CD14-positive monocyte (primary cell): ENCODE measurements around the gene CELF4. TPM values are rescaled to one million over a fixed set of nuclear protein-coding genes. Genes with fewer than 3 reads are reported as not detected.

ENCODE experiments used
- DNase-seq, 3 donors: peaks; one replicate each; pipeline ENCODE4 v3.0.0-alpha.2; 2011 to 2022
- H2AFZ ChIP-seq: 2 replicates; pipeline ENCODE4 v1.6.0; 2012; ENCODE audit warnings: mild to moderate bottlenecking, low read depth, low read length, inconsistent platforms; ENCODE audit not compliant: insufficient read depth, poor library complexity, severe bottlenecking
- H3K27ac ChIP-seq, 2 donors: 1 replicate in 1 of 2; 2 replicates in 1 of 2; pipeline ENCODE4 v1.5.1; 2012 to 2013; ENCODE audit warnings: low read length in 2 of 2, control low read depth in 1 of 2, inconsistent platforms in 1 of 2, low read depth in 1 of 2, mild to moderate bottlenecking in 1 of 2
- H3K27me3 ChIP-seq, 2 donors: one replicate each; pipeline versions ENCODE4 v1.6.0 to v1.6.1; 2011 to 2013; ENCODE audit warnings: low read length in 2 of 2; ENCODE audit not compliant: control insufficient read depth in 2 of 2, insufficient read depth in 2 of 2
- H3K36me3 ChIP-seq, 2 donors: replicated peaks in 1 of 2; 1 replicate in 1 of 2; 2 replicates in 1 of 2; pipeline versions ENCODE4 v1.5.1 to v1.6.1; 2012 to 2013; ENCODE audit warnings: low read length in 2 of 2, control low read depth in 1 of 2, inconsistent platforms in 1 of 2, mild to moderate bottlenecking in 1 of 2; ENCODE audit not compliant: insufficient read depth in 2 of 2, control insufficient read depth in 1 of 2
- H3K4me1 ChIP-seq, 2 donors: 1 replicate in 1 of 2; 2 replicates in 1 of 2; pipeline versions ENCODE4 v1.5.1 to v1.6.1; 2012 to 2013; ENCODE audit warnings: low read length in 2 of 2, control low read depth in 1 of 2, inconsistent platforms in 1 of 2, mild to moderate bottlenecking in 1 of 2, moderate library complexity in 1 of 2; ENCODE audit not compliant: insufficient read depth in 2 of 2, control insufficient read depth in 1 of 2
- H3K4me2 ChIP-seq: replicated peaks from 2 replicates; pipeline ENCODE3; 2012; ENCODE audit warnings: low read length, moderate library complexity, mild to moderate bottlenecking; ENCODE audit not compliant: poor library complexity, severe bottlenecking; ENCODE audit errors: extremely low read depth
- H3K4me3 ChIP-seq, 3 experiments: fragments of 200-600 bp in 1 of 3; sonication (generic) in 1 of 3; replicated peaks in 1 of 3; 1 replicate in 2 of 3; 2 replicates in 1 of 3; pipeline ENCODE4 v1.5.1; 2011 to 2013; ENCODE audit warnings: low read length in 3 of 3, mild to moderate bottlenecking in 3 of 3, control low read depth in 2 of 3, low read depth in 2 of 3, inconsistent platforms in 1 of 3, moderate library complexity in 1 of 3
- H3K79me2 ChIP-seq: 2 replicates; pipeline ENCODE4 v1.6.0; 2012; ENCODE audit warnings: mild to moderate bottlenecking, control low read depth, inconsistent platforms, low read length, moderate library complexity; ENCODE audit not compliant: insufficient read depth
- H3K9ac ChIP-seq: 2 replicates; pipeline ENCODE4 v1.6.0; 2017; ENCODE audit warnings: low read length, mild to moderate bottlenecking; ENCODE audit not compliant: insufficient read depth, poor library complexity, severe bottlenecking
- H3K9me3 ChIP-seq, 2 donors: replicated peaks in 1 of 2; 1 replicate in 1 of 2; 2 replicates in 1 of 2; pipeline versions ENCODE4 v1.5.1 to v1.6.1; 2012 to 2013; ENCODE audit warnings: low read length in 2 of 2, control low read depth in 1 of 2; ENCODE audit not compliant: control insufficient read depth in 1 of 2, insufficient read depth in 1 of 2
- H4K20me1 ChIP-seq: 2 replicates; pipeline ENCODE4 v1.6.0; 2012; ENCODE audit warnings: mild to moderate bottlenecking, low read length, control low read depth, moderate library complexity; ENCODE audit not compliant: insufficient read depth
- H3K27ac Mint-ChIP-seq, 7 donors: one replicate each; pipeline ENCODE4 v1.8.0; 2020; ENCODE audit warnings: mild to moderate bottlenecking in 7 of 7, mixed read lengths in 7 of 7, moderate library complexity in 6 of 7, inconsistent platforms in 2 of 7
- H3K27me3 Mint-ChIP-seq, 3 donors: one replicate each; pipeline ENCODE4 v1.8.0; 2021 to 2022; ENCODE audit warnings: low read depth in 3 of 3, mild to moderate bottlenecking in 3 of 3, mixed read lengths in 3 of 3, moderate library complexity in 3 of 3, inconsistent platforms in 1 of 3
- H3K36me3 Mint-ChIP-seq, 2 donors: one replicate each; pipeline ENCODE4 v1.8.0; 2020; ENCODE audit warnings: mixed read lengths in 2 of 2, inconsistent platforms in 1 of 2, mild to moderate bottlenecking in 1 of 2
- H3K4me1 Mint-ChIP-seq: one replicate; pipeline ENCODE4 v1.8.0; 2020; ENCODE audit warnings: mild to moderate bottlenecking, mixed read lengths
- H3K4me3 Mint-ChIP-seq, 2 donors: one replicate each; pipeline ENCODE4 v1.8.0; 2020; ENCODE audit warnings: mild to moderate bottlenecking in 2 of 2, mixed read lengths in 2 of 2, moderate library complexity in 1 of 2
- H3K9me3 Mint-ChIP-seq, 7 donors: one replicate each; pipeline ENCODE4 v1.8.0; 2020 to 2022; ENCODE audit warnings: mixed read lengths in 7 of 7, mild to moderate bottlenecking in 6 of 7, moderate library complexity in 6 of 7, inconsistent platforms in 2 of 7
- WGBS: methylation state at CpG from one replicate; pipeline ENCODE4 v1.1.5; 2013; ENCODE audit warnings: missing lambda C conversion rate; ENCODE audit not compliant: insufficient coverage; 5-methylcytosine and 5-hydroxymethylcytosine counted together
- intact Hi-C, 2 donors: fragments of 100-400 bp; cut with micrococcal nuclease; formaldehyde crosslinking; loops; one replicate each; pipeline versions ENCODE4 v1.15.0 to v1.15.1; 2023
- polyA plus RNA-seq, 3 donors: library from polyadenylated mRNA; depleted of rRNA in 1 of 3; unstranded in 2 of 3; stranded (reverse) in 1 of 3; fragments of 300-500 nt in 2 of 3; fragments of >200 nt in 1 of 3; fragmentation: Illumina TruSeq in 2 of 3; gene quantifications; 1 replicate in 2 of 3; 2 replicates in 1 of 3; pipeline ENCODE4 v1.2.3, GENCODE V29; 2012 to 2021
- TF ChIP-seq, protein P1 (sequence below): fragments of 200-600 bp; IDR thresholded peaks from one replicate; pipeline ENCODE4 v1.8.0; 2022; ENCODE audit warnings: antibody characterized with exemption, mild to moderate bottlenecking

Gene CELF4
- polyA plus RNA-seq, 3 donors, result not detected

DNA sequence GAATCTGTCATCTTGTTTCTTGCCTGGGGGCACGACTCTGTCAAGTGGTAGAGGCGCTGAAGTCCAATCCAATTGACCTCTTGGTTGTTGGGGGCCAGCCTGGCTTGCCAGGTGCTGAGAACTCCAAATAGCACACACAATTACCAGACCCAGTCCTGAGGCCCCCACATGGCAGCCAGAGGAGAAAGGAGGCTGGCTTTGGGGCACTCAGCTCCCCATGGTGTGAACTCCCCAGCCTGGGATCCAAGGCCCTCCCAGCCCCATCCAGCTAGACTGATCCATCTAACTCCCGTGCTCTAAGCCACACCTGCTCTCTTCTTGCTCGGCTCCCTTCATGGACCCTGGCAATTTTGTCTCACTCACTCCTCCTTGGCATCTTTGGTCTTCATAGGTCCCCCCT is 170.0 kb downstream of the CELF4 start:
- peaks cover 0 to 4% of the 10 kb centered on the region in 2 donors for H3K9me3 ChIP-seq
- Mint-ChIP-seq H3K4me1 (no peaks in the 10 kb centered on the region), H3K4me3 (no peak overlapping the region), H3K36me3 (no peaks in the 10 kb centered on the region), H3K9me3 (peaks cover 0 to 2% (median 0%) of the 10 kb centered on the region in 7 donors), H3K27ac (no peak overlapping the region), H3K27me3 (peaks cover 36 to 39% (median 38%) of the 10 kb centered on the region in 3 donors)
- peaks cover 0 to 5% of the 10 kb centered on the region in 2 donors for H3K4me1 ChIP-seq
- 84% methylated on average over 2 of the region's 4 CpGs for WGBS
- H3K27ac ChIP-seq, result no peak overlapping the region
- H3K4me2 ChIP-seq, result no peak overlapping the region
- H4K20me1 ChIP-seq, result no peaks in the 10 kb centered on the region
- H2AFZ ChIP-seq, result no peak overlapping the region
- intact Hi-C loops, result no loop called here
- H3K36me3 ChIP-seq, result no peaks in the 10 kb centered on the region
- TF ChIP-seq, protein P1, sequence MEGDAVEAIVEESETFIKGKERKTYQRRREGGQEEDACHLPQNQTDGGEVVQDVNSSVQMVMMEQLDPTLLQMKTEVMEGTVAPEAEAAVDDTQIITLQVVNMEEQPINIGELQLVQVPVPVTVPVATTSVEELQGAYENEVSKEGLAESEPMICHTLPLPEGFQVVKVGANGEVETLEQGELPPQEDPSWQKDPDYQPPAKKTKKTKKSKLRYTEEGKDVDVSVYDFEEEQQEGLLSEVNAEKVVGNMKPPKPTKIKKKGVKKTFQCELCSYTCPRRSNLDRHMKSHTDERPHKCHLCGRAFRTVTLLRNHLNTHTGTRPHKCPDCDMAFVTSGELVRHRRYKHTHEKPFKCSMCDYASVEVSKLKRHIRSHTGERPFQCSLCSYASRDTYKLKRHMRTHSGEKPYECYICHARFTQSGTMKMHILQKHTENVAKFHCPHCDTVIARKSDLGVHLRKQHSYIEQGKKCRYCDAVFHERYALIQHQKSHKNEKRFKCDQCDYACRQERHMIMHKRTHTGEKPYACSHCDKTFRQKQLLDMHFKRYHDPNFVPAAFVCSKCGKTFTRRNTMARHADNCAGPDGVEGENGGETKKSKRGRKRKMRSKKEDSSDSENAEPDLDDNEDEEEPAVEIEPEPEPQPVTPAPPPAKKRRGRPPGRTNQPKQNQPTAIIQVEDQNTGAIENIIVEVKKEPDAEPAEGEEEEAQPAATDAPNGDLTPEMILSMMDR, result no peak
- no peak overlapping the region for H3K9ac ChIP-seq
- H3K27me3 ChIP-seq, result peaks cover 8 to 30% of the 10 kb centered on the region in 2 donors
- no peaks in the 10 kb centered on the region for H3K79me2 ChIP-seq
- no peak for DNase-seq
- no peak overlapping the region for H3K4me3 ChIP-seq

DNA sequence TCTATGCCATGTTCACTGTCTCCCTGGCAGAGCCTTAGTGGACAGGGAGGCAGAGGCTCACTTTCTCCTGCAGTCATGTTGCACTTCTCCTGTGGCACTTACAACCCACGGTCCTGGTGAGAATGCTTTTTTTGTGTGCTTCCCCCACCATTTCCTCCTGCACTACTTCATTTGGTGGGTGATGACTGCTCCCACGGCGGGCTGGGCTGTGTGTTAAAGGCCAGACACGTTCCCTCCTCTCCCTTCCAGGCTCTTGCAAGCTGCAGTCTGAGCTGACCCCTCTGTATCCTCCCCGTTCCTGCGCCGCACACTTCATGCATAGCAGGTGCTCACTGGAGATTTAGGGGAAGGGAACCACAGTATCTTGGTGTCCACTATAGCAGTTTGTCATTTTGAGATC is 170.5 kb downstream of the CELF4 start:
- Mint-ChIP-seq H3K9me3 (peaks cover 0 to 6% (median 0%) of the 10 kb centered on the region in 7 donors), H3K4me1 (no peaks in the 10 kb centered on the region), H3K36me3 (no peaks in the 10 kb centered on the region), H3K4me3 (peak overlapping the region in 1 of 2 donors; percentile 56), H3K27me3 (peaks cover 36 to 42% (median 38%) of the 10 kb centered on the region in 3 donors), H3K27ac (no peak overlapping the region)
- Histone ChIP-seq H3K27me3 (peaks cover 8 to 30% of the 10 kb centered on the region in 2 donors), H2AFZ (no peak overlapping the region), H3K79me2 (no peaks in the 10 kb centered on the region), H3K4me2 (no peak overlapping the region), H3K4me1 (peaks cover 0 to 5% of the 10 kb centered on the region in 2 donors), H3K9ac (no peak overlapping the region), H3K36me3 (no peaks in the 10 kb centered on the region), H4K20me1 (no peaks in the 10 kb centered on the region), H3K4me3 (no peak overlapping the region), H3K9me3 (peaks cover 0 to 4% of the 10 kb centered on the region in 2 donors), H3K27ac (no peak overlapping the region)
- DNase-seq, result no peak
- intact Hi-C loops, result no loop called here
- 40% methylated on average over 1 of the region's 7 CpGs for WGBS
- TF ChIP-seq, protein P1, result no peak
